Measurements from ENCODE around the gene AP2S1. TPM values are rescaled to one million over a fixed set of nuclear protein-coding genes. Genes with fewer than 3 reads are reported as not detected.
A peak's percentile ranks its signal among the peaks of the same experiment; 100 is the strongest.
"Not testable (repeated sequence)": the region's sequence is repeated elsewhere in the genome, so short reads cannot be mapped to it uniquely, and the experiment has no call there.

The AP2S1 gene
- total RNA-seq, 1 experiment from 2014 or later: 885 TPM

DNA sequence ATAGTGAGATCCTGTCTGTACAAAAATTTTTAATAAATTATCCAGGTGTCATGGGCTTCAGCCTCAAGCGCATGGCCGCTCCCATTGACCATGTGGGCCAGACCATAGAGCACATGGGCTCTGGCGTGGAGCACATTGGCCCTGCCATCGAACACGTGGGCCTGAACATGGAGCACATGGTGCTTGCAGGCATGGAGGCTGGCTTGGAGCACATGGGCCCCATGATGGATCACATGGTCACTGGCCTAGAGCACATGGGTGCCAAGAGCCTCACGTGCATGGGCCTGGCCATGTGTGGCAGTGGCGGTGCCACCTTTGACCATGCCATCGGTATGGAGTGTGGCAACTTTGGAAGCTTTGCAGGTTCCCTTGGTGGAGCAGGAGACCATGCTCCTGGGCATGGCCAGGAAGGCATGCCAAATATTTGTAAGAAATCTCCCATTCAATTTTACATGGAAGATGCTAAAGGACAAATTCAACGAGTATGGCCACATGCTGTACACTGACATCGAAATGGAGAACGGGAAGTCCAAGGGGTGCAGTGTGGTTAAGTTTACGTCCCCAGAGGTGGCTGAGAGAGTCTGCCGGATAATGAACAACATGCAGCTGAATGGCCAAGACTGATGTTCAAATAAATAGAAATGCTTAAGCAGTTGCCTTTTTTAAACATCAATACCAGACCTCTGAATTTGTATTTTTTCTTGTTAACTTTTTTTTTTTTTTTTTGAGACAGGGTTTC lies 40.9 kb downstream of the AP2S1 start:
- DNase-seq (ENCODE audit: low read depth): no peak

DNA sequence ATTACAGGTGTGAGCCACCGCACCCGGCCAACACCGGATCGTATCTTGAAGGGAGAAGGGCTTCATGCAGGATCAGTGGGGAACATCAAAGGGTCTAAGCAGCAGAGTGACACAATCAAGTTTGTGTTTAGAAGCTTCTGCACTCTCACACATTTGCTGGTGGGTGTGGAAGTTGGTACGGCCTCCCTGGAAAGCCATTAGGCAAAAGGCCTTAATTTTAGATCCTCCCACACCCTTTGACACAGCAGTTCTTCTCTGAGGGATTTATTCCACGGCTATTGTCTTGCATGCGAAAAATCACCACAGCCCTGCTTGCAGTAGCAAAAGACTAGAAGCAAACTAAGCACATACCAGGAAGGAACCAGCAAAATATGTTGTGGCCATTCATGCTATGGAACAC lies 44.0 kb downstream of the AP2S1 start:
- DNase-seq (ENCODE audit: low read depth): no peak

DNA sequence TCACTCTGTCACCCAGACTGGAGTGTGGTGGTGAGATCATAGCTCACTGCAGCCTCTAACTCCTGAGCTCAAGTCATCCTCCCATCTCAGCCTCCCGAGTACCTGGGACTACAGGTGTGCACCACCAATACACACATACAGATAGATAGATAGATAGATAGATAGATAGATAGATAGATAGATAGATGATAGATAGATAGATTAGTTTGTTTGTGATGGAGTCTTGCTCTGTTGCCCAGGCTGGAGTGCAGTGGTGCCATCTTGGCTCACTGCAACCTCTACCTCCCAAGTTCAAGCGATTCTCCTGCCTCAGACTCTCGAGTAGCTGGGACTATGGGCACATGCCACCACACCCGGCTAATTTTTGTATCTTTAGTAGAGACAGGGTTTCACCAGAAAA lies 46.2 kb downstream of the AP2S1 start:
- DNase-seq (ENCODE audit: low read depth): not testable (repeated sequence)

DNA sequence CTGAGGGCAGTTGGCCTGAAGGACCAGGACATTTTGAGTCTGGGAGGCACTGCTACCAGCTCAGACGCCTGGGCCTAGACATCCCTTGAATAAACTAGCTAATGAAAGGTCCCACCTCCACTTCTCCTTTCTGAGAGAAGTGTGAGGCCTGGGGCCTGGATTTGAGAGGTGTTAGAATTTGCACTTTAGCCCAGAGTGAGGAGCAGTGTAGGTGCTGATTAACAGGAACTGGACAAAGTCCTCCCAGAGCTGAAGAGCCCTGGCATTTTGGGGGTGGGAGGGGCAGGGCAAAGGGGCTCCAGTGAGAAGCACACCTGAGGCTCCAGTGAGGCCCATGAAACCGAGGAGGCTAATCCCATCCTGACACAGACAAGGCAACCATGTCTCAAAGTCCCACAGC lies 47.1 kb downstream of the AP2S1 start:
- DNase-seq (ENCODE audit: low read depth): no peak

DNA sequence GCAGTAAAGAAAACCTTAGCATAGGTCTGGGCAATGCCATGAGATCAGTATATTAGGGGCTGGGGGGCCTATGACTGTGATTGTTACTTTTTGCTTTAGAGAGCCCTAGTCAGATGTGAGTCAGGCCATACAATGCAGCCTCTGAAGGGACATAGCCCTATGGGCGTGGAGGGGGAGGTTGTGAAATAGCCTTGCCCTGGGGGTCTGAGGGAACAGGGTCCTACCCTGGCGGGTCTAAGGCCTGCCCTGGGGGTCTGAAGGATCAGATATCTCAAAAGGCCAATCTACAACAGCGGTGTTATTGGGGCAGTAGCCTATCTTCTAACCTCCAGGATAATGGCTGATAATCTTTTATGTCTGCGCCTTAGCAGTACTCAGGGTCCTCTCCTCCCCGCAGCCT lies 48.5 kb downstream of the AP2S1 start:
- no peak for DNase-seq (ENCODE audit: low read depth)

DNA sequence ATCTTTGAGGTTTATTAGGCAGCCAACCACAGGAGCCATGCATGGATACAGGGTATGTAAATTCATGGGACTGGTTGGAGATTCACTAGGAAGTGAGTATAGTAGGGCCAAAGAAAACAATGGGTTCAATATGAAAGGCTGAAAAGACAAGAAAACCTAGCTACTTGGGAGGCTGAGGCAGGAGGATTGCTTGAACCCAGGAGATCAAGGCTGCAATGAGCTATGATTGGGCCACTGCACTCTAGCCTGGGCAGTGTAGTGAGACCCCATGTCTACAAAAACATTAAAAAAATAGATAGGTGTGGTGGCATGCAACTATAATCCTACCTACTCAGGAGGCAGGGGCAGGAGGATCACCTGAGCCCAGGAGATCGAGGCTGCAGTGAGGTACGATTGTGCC lies 51.9 kb downstream of the AP2S1 start:
- DNase-seq (ENCODE audit: low read depth): no peak

DNA sequence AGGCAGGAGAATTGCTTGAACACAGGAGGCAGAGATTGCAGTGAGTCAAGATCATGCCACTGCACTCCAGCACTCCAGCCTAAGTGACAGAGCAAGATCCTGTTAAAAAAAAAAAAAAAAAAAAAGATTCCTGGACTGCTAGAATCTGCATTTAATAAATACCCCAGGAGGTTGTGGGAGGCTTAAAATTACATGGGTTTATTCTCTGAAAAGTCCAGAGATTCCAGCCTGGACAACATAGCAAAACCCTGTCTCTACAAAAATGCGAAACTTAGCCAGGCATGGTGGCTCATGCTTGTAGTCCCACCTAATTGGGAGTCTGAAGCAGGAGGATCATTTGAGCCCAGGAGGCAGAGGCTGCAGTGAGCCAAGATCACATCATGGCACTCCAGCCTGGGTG lies 52.8 kb downstream of the AP2S1 start:
- no peak for DNase-seq (ENCODE audit: low read depth)

DNA sequence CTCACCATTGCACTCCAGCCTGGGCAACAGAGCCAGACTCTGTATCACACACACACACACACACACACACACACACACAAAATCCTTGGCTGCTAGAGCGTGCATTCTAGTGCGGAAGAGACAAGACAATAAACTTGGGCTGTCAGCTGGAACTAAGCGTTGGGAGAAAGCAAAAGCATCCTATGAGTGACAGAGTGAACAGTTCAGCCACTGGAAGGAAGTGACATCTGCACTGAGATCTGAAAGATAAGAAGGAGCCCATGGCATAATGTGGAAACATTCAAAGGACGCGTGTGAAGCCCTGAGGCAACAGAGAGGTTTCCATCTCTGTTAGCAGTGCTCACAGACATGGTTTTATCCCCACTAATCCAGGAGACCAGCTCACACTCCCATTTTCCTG lies 58.7 kb downstream of the AP2S1 start:
- no peak for DNase-seq (ENCODE audit: low read depth)

DNA sequence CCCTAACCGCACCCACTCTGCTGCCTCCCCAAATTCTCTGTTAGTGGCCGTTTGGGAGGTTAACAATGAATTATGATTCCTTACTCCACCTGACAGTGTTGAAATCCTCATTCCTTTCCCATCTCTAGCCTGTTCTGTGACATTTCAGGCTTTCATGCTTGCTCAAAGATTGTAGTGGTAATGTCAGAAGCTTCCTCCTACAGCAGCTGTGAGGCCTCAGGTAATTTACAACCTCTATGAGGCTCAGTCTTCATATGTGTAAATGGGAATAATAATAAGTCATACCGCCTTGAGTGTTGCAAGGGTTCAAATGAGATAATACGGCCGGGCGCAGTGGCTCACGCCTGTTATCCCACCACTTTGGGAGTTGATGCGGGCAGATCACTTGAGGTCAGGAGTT lies 61.3 kb downstream of the AP2S1 start:
- no peak for DNase-seq (ENCODE audit: low read depth)

DNA sequence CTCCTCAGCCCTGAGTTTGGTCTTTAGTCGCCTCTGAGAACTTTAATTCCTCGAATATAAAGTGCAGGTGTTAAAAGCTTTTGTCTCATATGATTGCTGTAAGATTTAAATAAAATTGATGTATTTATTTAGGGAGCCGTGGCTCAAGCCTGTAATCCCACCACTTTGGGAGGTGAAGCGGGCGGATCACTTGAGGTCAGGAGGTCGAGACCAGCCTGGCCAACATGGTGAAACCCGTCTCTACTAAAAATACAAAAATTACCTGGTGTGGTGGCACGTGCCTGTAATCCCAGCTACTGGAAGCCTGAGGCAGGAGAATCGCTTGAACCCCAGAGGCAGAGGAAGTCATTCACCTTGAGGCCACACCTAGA lies 61.7 kb downstream of the AP2S1 start:
- DNase-seq (ENCODE audit: low read depth): no peak

DNA sequence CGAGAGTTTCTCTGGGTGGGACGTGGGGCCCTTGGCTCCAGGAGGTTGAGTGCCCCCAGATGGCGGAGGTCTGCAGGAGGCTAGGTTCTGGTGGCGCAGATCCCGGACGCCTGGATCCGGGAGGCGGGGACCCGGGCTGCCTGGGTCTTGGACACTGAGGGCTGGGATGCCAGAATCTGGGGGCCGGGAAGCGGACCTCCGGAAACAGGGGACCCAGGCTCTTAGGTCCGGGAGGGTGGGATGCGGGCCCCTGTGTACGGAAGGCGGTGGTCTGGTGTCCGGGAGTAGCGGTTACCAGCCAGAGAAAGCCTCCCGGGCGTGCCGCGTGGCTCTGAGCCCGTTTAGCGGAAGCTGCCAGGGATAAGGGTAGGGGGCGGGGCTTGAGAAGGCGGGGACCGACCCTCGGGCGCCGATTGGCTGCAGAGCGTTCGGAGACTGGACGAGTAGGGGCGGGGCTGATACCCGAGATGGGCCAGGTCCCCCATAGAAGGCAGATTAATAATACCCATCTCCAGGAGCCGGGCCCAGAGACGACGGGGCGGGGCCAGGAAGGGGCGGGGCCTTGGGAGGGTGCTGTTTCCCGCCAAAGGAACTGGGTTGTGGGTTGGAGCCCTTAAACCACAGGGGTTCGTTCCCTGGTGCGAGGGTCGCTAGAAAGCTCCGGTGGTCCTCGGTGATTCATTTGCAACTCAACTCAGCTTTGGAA lies 62.2 kb downstream of the AP2S1 start, which contains the start of gene SLC1A5:
Gene SLC1A5 (minus strand): TSS at position 333 of the 706 bp plus-strand sequence. CDS start 629 bp downstream, outside the sequence.
- peak; percentile 95 for DNase-seq (ENCODE audit: low read depth)

Small RNA genes lying within 50 kb of the gene (small RNA-seq; reads per million reads assigned to genes)
- gene AC008622.3 (not detected), gene HNRNPMP2 (not detected)

Other genes starting within 250 kb of the AP2S1 start
- 173 and 213 TPM in 2 replicates for gene CALM3, start 249.5 kb downstream of the AP2S1 start, total RNA-seq (2014; rRNA removed; shearing (Covaris generic))
- gene PTGIR, start 225.8 kb downstream of the AP2S1 start, total RNA-seq (2014; rRNA removed; shearing (Covaris generic)): 1.7 and 1.8 TPM in 2 replicates
- gene GNG8, start 214.6 kb downstream of the AP2S1 start, total RNA-seq (2014; rRNA removed; shearing (Covaris generic)): not detected in 2 replicates
- gene DACT3, start 189.7 kb downstream of the AP2S1 start, total RNA-seq (2014; rRNA removed; shearing (Covaris generic)): 0.60 and 1.1 TPM in 2 replicates
- 13.3 and 19.1 TPM in 2 replicates for gene PRKD2, start 133.7 kb downstream of the AP2S1 start, total RNA-seq (2014; rRNA removed; shearing (Covaris generic))
- 20.2 and 21.7 TPM in 2 replicates for gene FKRP, start 104.8 kb downstream of the AP2S1 start, total RNA-seq (2014; rRNA removed; shearing (Covaris generic))
- 77.2 and 89.3 TPM in 2 replicates for gene STRN4, start 104.4 kb downstream of the AP2S1 start, total RNA-seq (2014; rRNA removed; shearing (Covaris generic))
- 215 and 227 TPM in 2 replicates for gene SLC1A5, start 62.3 kb downstream of the AP2S1 start, total RNA-seq (2014; rRNA removed; shearing (Covaris generic))
- 18.8 and 23.3 TPM in 2 replicates for gene ARHGAP35, start 10.2 kb upstream of the AP2S1 start, total RNA-seq (2014; rRNA removed; shearing (Covaris generic))
- gene NPAS1, start 169.0 kb upstream of the AP2S1 start, total RNA-seq (2014; rRNA removed; shearing (Covaris generic)): not detected in 2 replicates
- gene TMEM160, start 197.8 kb upstream of the AP2S1 start, total RNA-seq (2014; rRNA removed; shearing (Covaris generic)): 62.1 and 69.4 TPM in 2 replicates

Data from HT1080 (cell line).